Fibroblast of lung (primary cell): ENCODE results near the gene TMEM121B.

ENCODE experiments used
- EZH2 ChIP-seq: IDR thresholded peaks from 2 replicates; pipeline ENCODE4 v1.5.1; 2012; ENCODE audit warnings: low read length, control low read depth, mild to moderate bottlenecking; ENCODE audit errors: missing control alignments
- TF ChIP-seq, protein P1 (sequence below), 2 donors: IDR thresholded peaks in 1 of 2; conservative IDR thresholded peaks in 1 of 2; 1 replicate in 1 of 2; 2 replicates in 1 of 2; pipeline ENCODE4 v1.5.1; 2011 to 2012; ENCODE audit warnings: low read length in 2 of 2, control low read depth in 1 of 2, inconsistent platforms in 1 of 2, low read depth in 1 of 2, mild to moderate bottlenecking in 1 of 2

DNA sequence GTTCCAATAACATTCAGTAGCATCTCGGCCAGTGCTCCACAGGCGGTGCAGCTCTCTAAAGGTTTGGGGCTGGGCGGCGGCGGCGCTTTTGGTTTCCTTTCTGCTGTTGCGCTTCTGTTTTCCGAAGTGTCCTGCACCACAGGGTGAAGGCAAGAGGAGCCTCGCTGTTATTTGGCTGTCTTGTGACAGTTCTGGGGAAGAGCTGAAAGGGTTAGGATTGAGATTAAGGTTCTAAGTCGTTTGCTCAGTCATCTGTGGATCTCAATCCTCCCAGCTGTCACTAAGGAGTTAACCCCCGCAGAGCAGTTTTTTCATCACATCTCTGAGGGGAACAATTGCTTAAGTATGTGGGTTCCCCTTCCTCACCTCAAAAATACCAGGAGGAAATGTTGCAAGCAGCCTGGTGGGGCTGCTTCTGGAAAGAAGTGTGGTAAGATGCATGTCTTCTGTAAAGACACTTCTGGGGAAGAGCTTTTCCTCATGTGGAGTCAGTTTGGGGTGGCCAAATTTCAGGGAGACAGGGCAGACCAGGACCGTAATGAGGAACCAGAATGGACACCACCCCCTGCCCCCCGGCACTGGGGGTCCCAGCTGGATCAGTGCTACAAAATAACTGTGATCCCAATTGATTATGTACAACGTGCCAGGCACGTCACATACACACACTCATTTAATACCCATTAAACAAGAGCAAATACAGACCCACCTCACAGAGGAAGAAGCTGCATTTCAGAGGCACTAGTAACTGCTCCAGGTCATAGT, 14.2 kb downstream of the TMEM121B start:
- TF ChIP-seq, protein P1, sequence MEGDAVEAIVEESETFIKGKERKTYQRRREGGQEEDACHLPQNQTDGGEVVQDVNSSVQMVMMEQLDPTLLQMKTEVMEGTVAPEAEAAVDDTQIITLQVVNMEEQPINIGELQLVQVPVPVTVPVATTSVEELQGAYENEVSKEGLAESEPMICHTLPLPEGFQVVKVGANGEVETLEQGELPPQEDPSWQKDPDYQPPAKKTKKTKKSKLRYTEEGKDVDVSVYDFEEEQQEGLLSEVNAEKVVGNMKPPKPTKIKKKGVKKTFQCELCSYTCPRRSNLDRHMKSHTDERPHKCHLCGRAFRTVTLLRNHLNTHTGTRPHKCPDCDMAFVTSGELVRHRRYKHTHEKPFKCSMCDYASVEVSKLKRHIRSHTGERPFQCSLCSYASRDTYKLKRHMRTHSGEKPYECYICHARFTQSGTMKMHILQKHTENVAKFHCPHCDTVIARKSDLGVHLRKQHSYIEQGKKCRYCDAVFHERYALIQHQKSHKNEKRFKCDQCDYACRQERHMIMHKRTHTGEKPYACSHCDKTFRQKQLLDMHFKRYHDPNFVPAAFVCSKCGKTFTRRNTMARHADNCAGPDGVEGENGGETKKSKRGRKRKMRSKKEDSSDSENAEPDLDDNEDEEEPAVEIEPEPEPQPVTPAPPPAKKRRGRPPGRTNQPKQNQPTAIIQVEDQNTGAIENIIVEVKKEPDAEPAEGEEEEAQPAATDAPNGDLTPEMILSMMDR (conservative IDR thresholded peaks at IDR 0.05 in 1 of 2, IDR thresholded peaks at IDR 0.05 in 1 of 2; ENCODE audit: low read depth in 1 of 2, low read length in 2 of 2), result no peak
- no peak for TF ChIP-seq EZH2
